ENCODE measurements around the gene SDK2. TPM values are rescaled to one million over a fixed set of nuclear protein-coding genes. Genes with fewer than 3 reads are reported as not detected.
"Not testable (repeated sequence)": the region's sequence is repeated elsewhere in the genome, so short reads cannot be mapped to it uniquely, and the experiment has no call there.

Gene SDK2
- polyA plus RNA-seq, 3 donors = 0.01 TPM; not detected in 2

- not testable (repeated sequence) for H3K9me3 Mint-ChIP-seq, H3K27ac Mint-ChIP-seq
These were observed 274.3 kb downstream of the SDK2 start for GRCh38 chr17:73369817-73370490.

GRCh38 chr17:73369111-73369521 lies 275.1 kb downstream of the SDK2 start:
- Histone ChIP-seq H3K27ac (ENCODE audit: low read depth in 1 of 2, low read length in 2 of 2) (no peak overlapping the region), H3K36me3 (replicated peaks in 1 of 2; ENCODE audit: control insufficient read depth in 1 of 2, insufficient read depth in 2 of 2, low read length in 2 of 2) (no peaks in the 10 kb centered on the region), H3K4me3 (replicated peaks in 1 of 3; ENCODE audit: low read depth in 2 of 3, low read length in 3 of 3) (no peak overlapping the region), H3K9me3 (replicated peaks in 1 of 2; ENCODE audit: control insufficient read depth in 1 of 2, insufficient read depth in 1 of 2, low read length in 2 of 2) (no peaks in the 10 kb centered on the region), H3K27me3 (ENCODE audit: control insufficient read depth in 2 of 2, insufficient read depth in 2 of 2, low read length in 2 of 2) (no peaks in the 10 kb centered on the region), H3K9ac (ENCODE audit: insufficient read depth, low read length, poor library complexity, severe bottlenecking) (no peak overlapping the region), H2AFZ (ENCODE audit: insufficient read depth, low read depth, low read length, poor library complexity, severe bottlenecking) (no peak overlapping the region), H3K79me2 (ENCODE audit: insufficient read depth, low read length) (no peaks in the 10 kb centered on the region), H4K20me1 (ENCODE audit: insufficient read depth, low read length) (no peaks in the 10 kb centered on the region), H3K4me1 (ENCODE audit: control insufficient read depth in 1 of 2, insufficient read depth in 2 of 2, low read length in 2 of 2) (peaks cover 0 to 3% of the 10 kb centered on the region in 2 donors), H3K4me2 (replicated peaks; ENCODE audit: extremely low read depth, low read length, poor library complexity, severe bottlenecking) (no peak overlapping the region)
- no peak for TF ChIP-seq CTCF (IDR thresholded peaks at IDR 0.05)
- Mint-ChIP-seq H3K27me3 (ENCODE audit: low read depth in 3 of 3) (peaks cover 1 to 9% (median 4%) of the 10 kb centered on the region in 3 donors), H3K4me3 (no peak overlapping the region), H3K36me3 (no peaks in the 10 kb centered on the region), H3K4me1 (peaks cover 17% of the 10 kb centered on the region), H3K9me3 (peaks cover 0 to 2% (median 0%) of the 10 kb centered on the region in 7 donors), H3K27ac (no peak overlapping the region)
- intact Hi-C loops (cut with micrococcal nuclease) = loop anchor here in 1 of 2 donors (1.0 to 5.0 kb wide), 2 partner anchors 57 to 113 kb away; partner anchors contain the start of gene CDC42EP4
- WGBS (ENCODE audit: insufficient coverage) = 84% methylated on average over 14 of the region's 14 CpGs
- no peak for DNase-seq

More at GRCh38 chr17:73369817-73370490, 274.3 kb downstream of the SDK2 start:
- H3K36me3 ChIP-seq (replicated peaks in 1 of 2; ENCODE audit: control insufficient read depth in 1 of 2, insufficient read depth in 2 of 2, low read length in 2 of 2); H3K27me3 Mint-ChIP-seq (ENCODE audit: low read depth in 3 of 3); H3K4me2 ChIP-seq (replicated peaks; ENCODE audit: extremely low read depth, low read length, poor library complexity, severe bottlenecking); H3K9ac ChIP-seq (ENCODE audit: insufficient read depth, low read length, poor library complexity, severe bottlenecking); H3K36me3 Mint-ChIP-seq; H3K27ac ChIP-seq (ENCODE audit: low read depth in 1 of 2, low read length in 2 of 2); H3K27me3 ChIP-seq (ENCODE audit: control insufficient read depth in 2 of 2, insufficient read depth in 2 of 2, low read length in 2 of 2); H3K4me3 ChIP-seq (replicated peaks in 1 of 3; ENCODE audit: low read depth in 2 of 3, low read length in 3 of 3); H3K4me3 Mint-ChIP-seq; H3K79me2 ChIP-seq (ENCODE audit: insufficient read depth, low read length); H4K20me1 ChIP-seq (ENCODE audit: insufficient read depth, low read length); H2AFZ ChIP-seq (ENCODE audit: insufficient read depth, low read depth, low read length, poor library complexity, severe bottlenecking); H3K4me1 ChIP-seq (ENCODE audit: control insufficient read depth in 1 of 2, insufficient read depth in 2 of 2, low read length in 2 of 2); H3K9me3 ChIP-seq (replicated peaks in 1 of 2; ENCODE audit: control insufficient read depth in 1 of 2, insufficient read depth in 1 of 2, low read length in 2 of 2): not testable (repeated sequence)
- intact Hi-C loops (cut with micrococcal nuclease) = loop anchor here in 1 of 2 donors (1.0 to 5.0 kb wide), 4 partner anchors 58 to 813 kb away; partner anchors contain the start of gene CDC42EP4
- 47% methylated on average over 11 of the region's 14 CpGs for WGBS (ENCODE audit: insufficient coverage)
- DNase-seq = peak; percentile 64 to 74 (median 67)
- TF ChIP-seq CTCF (IDR thresholded peaks at IDR 0.05) = peak; percentile 78
- peaks cover 17% of the 10 kb centered on the region for H3K4me1 Mint-ChIP-seq
